Epithelial cell of proximal tubule (primary cell): ENCODE measurements around the gene HTATIP2. TPM values are rescaled to one million over a fixed set of nuclear protein-coding genes. Genes with fewer than 3 reads are reported as not detected.

ENCODE experiments used
- DNase-seq: peaks from one replicate; pipeline ENCODE4 v3.0.0-alpha.2; 2011; ENCODE audit warnings: low read depth
- H3K4me3 ChIP-seq: 2 replicates; pipeline ENCODE4 v1.5.1; 2011; ENCODE audit warnings: low read depth, mild to moderate bottlenecking, low read length
- CTCF ChIP-seq: conservative IDR thresholded peaks from 2 replicates; pipeline ENCODE4 v1.5.1; 2012; ENCODE audit warnings: low read depth, mild to moderate bottlenecking, low read length
- total RNA-seq: library from RNA; depleted of rRNA; stranded (reverse); fragments of >200 nt; gene quantifications from 2 replicates; pipeline ENCODE4 v1.2.3, GENCODE V29; 2015

The HTATIP2 gene
- total RNA-seq, 1 donor from 2014 or later = 48.8 TPM

GRCh38 chr11:20342347-20343141 lies 21.0 kb upstream of the HTATIP2 start:
- H3K4me3 ChIP-seq = no peak overlapping the region
- TF ChIP-seq CTCF = no peak
- DNase-seq = no peak

GRCh38 chr11:20351136-20351535 lies 12.4 kb upstream of the HTATIP2 start:
- no peak for TF ChIP-seq CTCF
- no peak overlapping the region for H3K4me3 ChIP-seq
- DNase-seq = no peak

- no peak overlapping the region for H3K4me3 ChIP-seq
- DNase-seq = no peak
- no peak for TF ChIP-seq CTCF
These were observed 11.7 kb upstream of the HTATIP2 start for GRCh38 chr11:20351751-20352262.

- no peak overlapping the region for H3K4me3 ChIP-seq
- no peak for DNase-seq
- peak; percentile 91 for TF ChIP-seq CTCF
These were observed 9.6 kb upstream of the HTATIP2 start for GRCh38 chr11:20353829-20354434.

- peak; percentile 83 for TF ChIP-seq CTCF
- DNase-seq = no peak
- H3K4me3 ChIP-seq = no peak overlapping the region
These were observed 8.0 kb upstream of the HTATIP2 start for GRCh38 chr11:20355221-20356219.

GRCh38 chr11:20357150-20357549 lies 6.4 kb upstream of the HTATIP2 start:
- no peak for TF ChIP-seq CTCF
- no peak for DNase-seq
- no peak overlapping the region for H3K4me3 ChIP-seq
